Sciatic nerve (tissue), 2 donors: ENCODE results near the gene PTGR2. TPM values are rescaled to one million over a fixed set of nuclear protein-coding genes. Genes with fewer than 3 reads are reported as not detected.
"Not testable (repeated sequence)": the region's sequence is repeated elsewhere in the genome, so short reads cannot be mapped to it uniquely, and the experiment has no call there.

Experiments
- ATAC-seq: fragments of 200-7000 bp; cut with Tn5 transposase; one replicate; pipeline ENCODE4 v1.9.1; 2020; ENCODE audit warnings: mild to moderate bottlenecking, moderate library complexity
- DNase-seq: peaks from one replicate; pipeline ENCODE4 v3.0.0-alpha.2; 2020; ENCODE audit warnings: low spot score
- intact Hi-C: fragments of 100-400 bp; cut with DNase I; formaldehyde crosslinking; loops from one replicate; pipeline ENCODE4 v1.14.2; 2022
- total RNA-seq: library from RNA; stranded (reverse); fragmentation: NEBNext Ultra II Directional; extraction: Animal tissue kit (Norgen Biotek cat#: 25700); gene quantifications from one replicate; pipeline ENCODE4 v1.2.1, GENCODE V29; 2021
- donor health status: DM: no; HTN: no; CAD: no.
- donor health status: DM: no; HTN: no; CAD: no.

The PTGR2 gene
- total RNA-seq, 1 donor from 2014 or later = 17.1 TPM

DNA sequence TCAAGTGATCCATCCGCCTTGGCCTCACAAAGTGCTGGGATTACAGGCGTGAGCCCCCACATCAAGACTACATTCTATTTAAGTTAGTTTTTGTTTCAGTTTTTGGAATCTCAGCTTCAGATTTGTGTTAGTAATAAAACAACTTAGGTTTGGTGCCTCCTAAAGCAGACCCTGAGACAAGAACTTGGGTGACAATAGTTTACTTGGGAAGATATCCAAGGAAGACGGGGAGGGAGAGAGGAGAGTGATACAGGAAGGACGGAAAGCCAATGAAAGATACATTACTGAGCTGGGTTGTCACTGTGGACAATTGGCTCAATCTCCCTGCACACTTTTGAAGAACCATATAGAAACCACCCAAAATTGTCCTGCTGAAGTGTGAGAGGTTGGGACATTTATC is 22.6 kb upstream of the PTGR2 start:
- intact Hi-C loops = loop anchor here (5.0 kb wide), 1 partner anchor 102 kb away; no protein-coding TSS in a partner anchor
- ATAC-seq (no peak), DNase-seq (no peak)

DNA sequence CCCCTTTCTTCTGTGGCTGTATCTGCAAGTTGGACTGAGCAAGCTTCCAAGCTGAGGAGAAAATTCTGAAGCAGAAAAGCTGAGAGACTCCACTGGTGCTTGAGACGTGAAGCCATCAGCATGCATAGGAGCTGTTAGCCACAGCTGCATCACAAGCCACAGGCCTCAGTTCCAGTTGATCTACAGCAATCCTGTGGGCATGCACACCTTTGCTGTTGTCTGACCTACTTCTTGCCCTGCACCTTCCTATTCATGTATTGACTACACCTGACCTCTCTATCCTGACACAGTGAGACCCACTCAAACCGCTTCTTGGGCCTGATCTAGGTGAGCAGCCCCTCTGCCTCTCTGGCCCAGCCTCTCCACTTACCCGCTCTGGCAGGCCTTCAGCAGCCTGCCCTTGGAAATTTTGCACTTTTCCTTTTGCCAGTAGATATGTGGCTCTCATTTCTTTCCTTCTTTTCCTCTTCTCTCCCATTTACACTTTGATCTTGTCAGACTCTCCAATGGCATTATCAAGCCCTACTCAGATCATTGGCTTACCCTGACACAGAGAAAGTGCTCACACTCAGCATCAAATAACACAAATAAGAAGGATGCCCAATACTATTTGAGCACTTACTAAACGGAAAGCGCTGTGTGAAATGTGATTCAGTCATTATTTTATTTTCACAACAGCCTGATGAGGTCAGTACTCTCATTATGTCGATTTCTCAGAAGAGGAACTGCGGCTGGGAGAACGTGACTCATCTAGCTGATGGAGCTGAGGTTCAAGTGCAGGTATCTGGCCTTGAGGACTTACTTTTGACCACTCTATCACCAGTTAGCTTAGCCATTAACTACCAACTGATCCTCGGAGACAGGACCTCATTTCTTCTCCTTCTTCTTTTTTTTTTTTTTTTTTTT is 21.9 kb upstream of the PTGR2 start:
- DNase-seq (no peak), ATAC-seq (peak; percentile 11)
- intact Hi-C loops = loop anchor here (5.0 kb wide), 1 partner anchor 102 kb away; no protein-coding TSS in a partner anchor

- DNase-seq = no peak
- intact Hi-C loops = no loop called here
- peak; percentile 49 for ATAC-seq
These were observed 18.6 kb upstream of the PTGR2 start for GRCh38 chr14:73833034-73833433.

DNA sequence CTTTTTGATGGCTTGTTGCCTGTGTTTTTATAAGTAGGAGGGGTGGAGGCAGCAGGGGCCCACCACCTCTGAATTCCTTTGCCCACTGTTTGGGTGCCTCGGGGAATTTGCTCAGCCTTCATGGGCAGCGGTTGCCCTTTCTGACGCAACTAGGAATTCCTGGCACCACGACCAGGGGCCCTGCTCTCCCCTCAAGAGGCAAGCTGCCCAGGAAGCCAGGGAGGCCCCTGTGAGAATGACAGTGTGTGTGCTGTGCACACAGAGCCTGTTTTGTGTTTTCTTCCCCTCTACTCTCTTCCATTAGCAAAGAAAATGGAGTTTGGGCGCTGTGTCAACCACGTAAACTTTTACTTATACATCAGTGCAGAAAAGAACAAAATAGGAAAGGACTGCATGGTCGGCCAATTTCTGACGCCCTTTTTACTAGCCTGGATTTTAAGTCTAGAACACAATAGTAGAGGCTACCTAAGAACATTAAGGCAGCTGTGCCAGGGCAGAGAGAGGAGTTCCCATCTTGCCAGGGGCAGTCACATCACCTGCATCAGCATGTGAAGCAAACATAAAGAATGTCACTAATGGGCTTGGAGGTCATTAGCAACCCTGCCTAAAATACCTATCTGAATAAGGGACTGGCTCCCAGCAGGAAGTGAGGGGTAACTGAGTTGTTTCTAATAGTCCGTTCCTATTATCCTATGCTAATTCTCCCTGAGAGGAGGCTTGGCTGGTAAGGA is 17.9 kb upstream of the PTGR2 start:
- peak; percentile 69 for DNase-seq
- intact Hi-C loops = no loop called here
- ATAC-seq = peak; percentile 56

GRCh38 chr14:73834261-73834625 is 17.4 kb upstream of the PTGR2 start:
- intact Hi-C loops = no loop called here
- DNase-seq (no peak), ATAC-seq (no peak)

GRCh38 chr14:73838293-73839034 is 13.2 kb upstream of the PTGR2 start:
- intact Hi-C loops, DNase-seq, ATAC-seq: not testable (repeated sequence)

DNA sequence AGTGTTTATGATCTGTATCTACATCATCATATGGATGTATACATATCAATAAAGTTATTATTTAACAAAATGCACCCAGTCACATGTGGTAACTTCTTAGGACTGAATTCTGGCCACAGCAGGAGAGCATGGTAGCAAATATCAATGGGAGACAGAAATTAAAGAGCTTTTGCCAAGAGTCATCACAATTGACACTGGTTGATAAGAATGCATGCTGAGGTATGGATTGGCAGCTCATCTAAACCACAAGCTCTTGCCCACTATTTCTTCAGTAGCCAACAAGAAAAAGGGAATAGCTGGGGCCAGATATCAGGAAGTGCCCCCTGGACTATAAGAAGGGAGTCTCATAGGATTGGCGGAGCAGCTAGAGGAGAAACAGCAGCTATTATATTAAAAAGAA is 9.4 kb upstream of the PTGR2 start:
- intact Hi-C loops = no loop called here
- no peak for ATAC-seq
- no peak for DNase-seq

GRCh38 chr14:73842851-73843250 is 8.8 kb upstream of the PTGR2 start:
- DNase-seq = no peak
- intact Hi-C loops = no loop called here
- no peak for ATAC-seq

- ATAC-seq (no peak), DNase-seq (no peak)
- intact Hi-C loops = no loop called here
These were observed 8.3 kb upstream of the PTGR2 start for GRCh38 chr14:73843296-73843695.

DNA sequence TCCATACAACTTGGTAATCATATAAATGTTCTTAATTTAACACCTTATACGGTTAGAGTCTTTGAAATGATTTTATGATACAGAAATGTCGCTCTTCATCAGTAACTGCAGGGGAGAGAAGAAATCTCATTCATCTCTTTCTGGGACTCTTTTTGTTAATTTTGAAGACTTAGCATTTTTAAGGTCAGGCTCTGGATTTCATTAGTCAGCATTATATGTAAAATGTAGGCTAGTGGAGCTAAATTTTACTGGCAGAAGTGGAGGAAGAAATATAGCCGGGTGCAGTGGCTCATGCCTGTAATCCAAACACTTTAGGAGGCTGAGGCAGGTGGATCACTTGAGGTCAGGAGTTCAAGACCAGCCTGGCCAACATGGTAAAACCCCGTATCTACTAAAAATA is 4.7 kb upstream of the PTGR2 start:
- intact Hi-C loops = no loop called here
- DNase-seq (no peak), ATAC-seq (no peak)

DNA sequence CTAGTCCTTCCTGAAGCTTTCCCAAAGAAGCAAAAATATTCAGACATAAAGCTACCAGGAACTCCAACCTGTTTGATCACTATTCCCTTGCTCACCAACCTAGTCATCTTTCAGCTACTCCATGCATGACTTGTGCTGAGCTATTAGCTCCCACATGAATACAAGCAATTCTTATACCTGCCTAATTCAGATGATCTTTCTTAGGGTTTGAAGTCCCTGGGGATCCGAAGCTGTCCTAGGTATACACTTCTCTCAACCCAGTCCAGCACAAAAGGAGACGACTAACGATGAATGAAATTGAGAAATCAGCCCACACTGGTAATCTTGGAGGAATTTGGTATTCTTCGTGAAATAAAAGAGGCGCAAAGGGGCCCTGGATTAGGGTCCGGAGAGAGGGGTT is 631 bp upstream of the PTGR2 start:
- DNase-seq (no peak), ATAC-seq (no peak)
- intact Hi-C loops = no loop called here

- ATAC-seq (no peak), DNase-seq (no peak)
- intact Hi-C loops = no loop called here
These were observed 7.5 kb downstream of the PTGR2 start for GRCh38 chr14:73859145-73859544.

- no peak for DNase-seq
- no peak for ATAC-seq
- intact Hi-C loops = no loop called here
These were observed 9.4 kb downstream of the PTGR2 start for GRCh38 chr14:73861073-73861472.

GRCh38 chr14:73862480-73862879 is 10.8 kb downstream of the PTGR2 start:
- ATAC-seq (no peak), DNase-seq (no peak)
- intact Hi-C loops = no loop called here

DNA sequence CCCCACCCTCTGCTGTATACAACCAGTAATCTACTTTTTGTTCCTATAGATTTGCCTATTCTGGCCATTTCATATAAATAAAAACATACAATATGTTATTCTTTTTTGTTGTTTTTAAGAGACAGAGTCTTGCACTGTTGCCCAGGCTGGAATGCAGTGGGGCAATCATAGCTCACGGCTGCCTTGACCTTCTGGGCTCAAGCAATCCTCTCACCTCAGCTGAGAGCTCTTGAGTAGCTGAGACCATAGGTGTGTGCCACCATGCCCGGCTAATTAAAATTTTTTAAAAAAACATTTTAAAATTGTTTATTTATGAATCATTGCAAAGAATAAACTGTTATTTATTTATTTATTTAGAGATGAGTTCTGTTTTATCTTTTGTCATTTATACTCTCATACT is 11.6 kb downstream of the PTGR2 start:
- intact Hi-C loops = no loop called here
- ATAC-seq = no peak
- DNase-seq = no peak

- intact Hi-C loops = no loop called here
- DNase-seq (no peak), ATAC-seq (no peak)
These were observed 14.0 kb downstream of the PTGR2 start for GRCh38 chr14:73865534-73866113.

- DNase-seq, ATAC-seq, intact Hi-C loops: not testable (repeated sequence)
These were observed 18.1 kb downstream of the PTGR2 start for GRCh38 chr14:73869754-73870153.

GRCh38 chr14:73870525-73871235 is 19.0 kb downstream of the PTGR2 start:
- intact Hi-C loops = no loop called here

DNA sequence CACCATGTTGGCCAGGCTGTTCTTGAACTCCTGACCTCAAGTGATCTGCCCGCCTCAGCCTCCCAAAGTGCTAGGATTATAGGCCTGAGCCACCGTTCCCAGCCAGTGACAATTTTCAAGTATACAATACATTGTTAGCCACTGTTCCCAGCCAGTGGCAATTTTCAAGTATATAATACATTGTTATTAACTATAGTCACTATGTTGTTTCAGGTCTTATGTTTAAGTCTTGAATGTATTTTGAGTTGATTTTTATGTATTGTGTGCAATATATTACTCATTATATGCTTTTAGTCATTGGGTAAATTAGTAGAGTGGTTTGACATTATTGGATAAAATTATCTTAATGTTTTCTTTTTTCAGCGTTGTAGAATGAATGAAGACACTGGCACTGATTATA is 22.0 kb downstream of the PTGR2 start:
- intact Hi-C loops = no loop called here
- ATAC-seq = no peak

More at GRCh38 chr14:73870525-73871235, 19.0 kb downstream of the PTGR2 start:
- ATAC-seq (no peak), DNase-seq (no peak)

More for the DNA sequence above, 22.0 kb downstream of the PTGR2 start:
- no peak for DNase-seq
